Natural killer cell (primary cell): ENCODE data around the gene DEPP1. TPM values are rescaled to one million over a fixed set of nuclear protein-coding genes. Genes with fewer than 3 reads are reported as not detected.
A peak's percentile ranks its signal among the peaks of the same experiment; 100 is the strongest.

ENCODE experiments used
- ATAC-seq, 3 donors: fragments of 150-1000 bp in 2 of 3; fragments of 200-7000 bp in 1 of 3; cut with Tn5 transposase; 1 replicate in 1 of 3; 2 replicates in 2 of 3; pipeline ENCODE4 v1.10.0; 2021; ENCODE audit warnings: mild to moderate bottlenecking in 2 of 3, moderate library complexity in 2 of 3
- DNase-seq, 2 donors: peaks; one replicate each; pipeline versions ENCODE4 v3.0.0 to v3.0.0-alpha.2; 2013 to 2021; ENCODE audit warnings: mixed read lengths in 1 of 2
- H3K27ac ChIP-seq: one replicate; pipeline ENCODE4 v1.5.1; 2013; ENCODE audit warnings: mild to moderate bottlenecking, low read length
- H3K27me3 ChIP-seq: one replicate; pipeline ENCODE4 v1.6.1; 2013; ENCODE audit warnings: low read length; ENCODE audit not compliant: control insufficient read depth, insufficient read depth
- H3K36me3 ChIP-seq: one replicate; pipeline ENCODE4 v1.6.1; 2013; ENCODE audit warnings: low read length; ENCODE audit not compliant: control insufficient read depth, insufficient read depth
- H3K4me1 ChIP-seq: one replicate; pipeline ENCODE4 v1.6.1; 2013; ENCODE audit warnings: low read length; ENCODE audit not compliant: control insufficient read depth, insufficient read depth
- H3K4me3 ChIP-seq: one replicate; pipeline ENCODE4 v1.5.1; 2013; ENCODE audit warnings: low read length
- H3K9me3 ChIP-seq: one replicate; pipeline ENCODE4 v1.6.1; 2013; ENCODE audit warnings: low read length; ENCODE audit not compliant: control insufficient read depth, insufficient read depth
- H3K27ac Mint-ChIP-seq, 2 donors: one replicate each; pipeline ENCODE4 v1.8.0; 2022; ENCODE audit warnings: mild to moderate bottlenecking in 2 of 2, mixed read lengths in 2 of 2, moderate library complexity in 1 of 2
- H3K27me3 Mint-ChIP-seq, 2 donors: one replicate each; pipeline ENCODE4 v1.8.0; 2022; ENCODE audit warnings: low read depth in 2 of 2, mixed read lengths in 2 of 2
- H3K36me3 Mint-ChIP-seq: one replicate; pipeline ENCODE4 v1.8.0; 2022; ENCODE audit warnings: mixed read lengths
- H3K4me1 Mint-ChIP-seq, 2 donors: one replicate each; pipeline ENCODE4 v1.8.0; 2022; ENCODE audit warnings: mixed read lengths in 2 of 2
- H3K4me3 Mint-ChIP-seq: one replicate; pipeline ENCODE4 v1.8.0; 2022; ENCODE audit warnings: mild to moderate bottlenecking, moderate library complexity, mixed read lengths
- H3K9me3 Mint-ChIP-seq, 2 donors: one replicate each; pipeline ENCODE4 v1.8.0; 2022; ENCODE audit warnings: mixed read lengths in 2 of 2
- CTCF ChIP-seq: fragments of 200-600 bp; IDR thresholded peaks from one replicate; pipeline ENCODE4 v1.8.0; 2022; ENCODE audit warnings: antibody characterized with exemption
- WGBS: methylation state at CpG from one replicate; pipeline ENCODE4 v1.1.7; 2013; ENCODE audit warnings: missing lambda C conversion rate; ENCODE audit not compliant: insufficient coverage; 5-methylcytosine and 5-hydroxymethylcytosine counted together
- intact Hi-C: fragments of 100-400 bp; cut with micrococcal nuclease; formaldehyde crosslinking; loops from one replicate; pipeline ENCODE4 v1.14.2; 2022
- total RNA-seq, 4 donors: library from RNA; stranded (reverse); fragments of 120-200 nt in 1 of 4; gene quantifications; one replicate each; pipeline versions ENCODE4 v1.2.3 to v1.2.4, GENCODE V29; 2013 to 2022

The DEPP1 gene
- total RNA-seq, 3 donors from 2014 or later (not counting 1 experiment from before 2014, with no cell fraction given), result not detected

GRCh38 chr10:45000752-45001380, 22.3 kb upstream of the DEPP1 start, which contains the start of gene ZNF22:
ZNF22 (plus strand) TSS chr10:45000923; CDS start chr10:45003369, 2,446 bp downstream.
- ATAC-seq (peak; percentile 75 to 87 (median 76)), DNase-seq (peak; percentile 65 to 83)
- peaks cover 58 to 61% of the 10 kb centered on the region in 2 donors for H3K4me1 Mint-ChIP-seq
- TF ChIP-seq CTCF, result no peak
- intact Hi-C loops, result loop anchor here (2.0 to 10.0 kb wide), 5 partner anchors 32 to 584 kb away; no protein-coding TSS in a partner anchor
- peaks cover 7% of the 10 kb centered on the region for H3K9me3 ChIP-seq
- H3K4me3 Mint-ChIP-seq, result peak within 1 kb of the TSS; percentile 92
- H3K27ac ChIP-seq, result peak within 1 kb of the TSS; percentile 76
- peak within 1 kb of the TSS; percentile 81 to 88 for H3K27ac Mint-ChIP-seq
- WGBS, result under 1% methylated on average over 79 of the region's 79 CpGs
- peaks cover 25% of the 10 kb centered on the region for H3K36me3 ChIP-seq
- H3K9me3 Mint-ChIP-seq, result no peaks in the 10 kb centered on the region
- no peaks in the 10 kb centered on the region for H3K27me3 Mint-ChIP-seq
- peak within 1 kb of the TSS; percentile 42 for H3K4me3 ChIP-seq
- H3K27me3 ChIP-seq, result no peaks in the 10 kb centered on the region
- H3K4me1 ChIP-seq, result peaks cover 22% of the 10 kb centered on the region
- H3K36me3 Mint-ChIP-seq, result peaks cover 20% of the 10 kb centered on the region

GRCh38 chr10:45000138-45000751, 21.6 kb upstream of the DEPP1 start:
- no peak for DNase-seq
- H3K4me3 ChIP-seq, result peak overlapping the region; percentile 42
- no peak for TF ChIP-seq CTCF

GRCh38 chr10:44998146-44998631, 19.6 kb upstream of the DEPP1 start:
- Histone ChIP-seq H3K36me3 (peaks cover 3% of the 10 kb centered on the region), H3K27ac (no peak overlapping the region), H3K27me3 (no peaks in the 10 kb centered on the region), H3K4me3 (no peak overlapping the region), H3K9me3 (peaks cover under 1% of the 10 kb centered on the region), H3K4me1 (peaks cover 35% of the 10 kb centered on the region)
- WGBS, result 94% methylated on average over 5 of the region's 6 CpGs
- no peak for TF ChIP-seq CTCF
- H3K4me1 Mint-ChIP-seq, result peaks cover 50 to 53% of the 10 kb centered on the region in 2 donors
- H3K4me3 Mint-ChIP-seq, result no peak overlapping the region
- ATAC-seq (no peak), DNase-seq (no peak)
- no peaks in the 10 kb centered on the region for H3K27me3 Mint-ChIP-seq
- peak overlapping the region in 1 of 2 donors; percentile 31 for H3K27ac Mint-ChIP-seq
- H3K36me3 Mint-ChIP-seq, result peaks cover 3% of the 10 kb centered on the region
- intact Hi-C loops, result no loop called here
- H3K9me3 Mint-ChIP-seq, result no peaks in the 10 kb centered on the region

More at GRCh38 chr10:45000138-45000751, 21.6 kb upstream of the DEPP1 start:
- peaks cover 7% of the 10 kb centered on the region for H3K9me3 ChIP-seq
- ATAC-seq, result no peak
- Mint-ChIP-seq H3K27me3 (no peaks in the 10 kb centered on the region), H3K27ac (peak overlapping the region; percentile 80 to 88), H3K36me3 (peaks cover 20% of the 10 kb centered on the region), H3K4me3 (peak overlapping the region; percentile 92), H3K4me1 (peaks cover 58 to 61% of the 10 kb centered on the region in 2 donors), H3K9me3 (no peaks in the 10 kb centered on the region)
- intact Hi-C loops, result loop anchor here (2.0 to 10.0 kb wide), 5 partner anchors 31 to 585 kb away; no protein-coding TSS in a partner anchor
- peaks cover 27% of the 10 kb centered on the region for H3K4me1 ChIP-seq
- WGBS, result 35% methylated on average over 12 of the region's 12 CpGs
- peaks cover 21% of the 10 kb centered on the region for H3K36me3 ChIP-seq
- H3K27ac ChIP-seq, result peak overlapping the region; percentile 76
- no peaks in the 10 kb centered on the region for H3K27me3 ChIP-seq
